Left forelimb (tissue), 1 donor: Measurements from ENCODE around the gene NFASC.

ENCODE experiments used
- DNase-seq: peaks from one replicate; pipeline ENCODE4 v3.0.0-alpha.2; 2018; ENCODE audit warnings: low spot score

The NFASC gene

GRCh38 chr1:205062895-205063294 is 192.2 kb downstream of the NFASC start:
- no peak for DNase-seq

- no peak for DNase-seq
Observed at GRCh38 chr1:205064301-205064700, 193.6 kb downstream of the NFASC start.

GRCh38 chr1:205064741-205065316 is 194.2 kb downstream of the NFASC start:
- DNase-seq = peak; percentile 45

GRCh38 chr1:205065666-205066065 is 195.0 kb downstream of the NFASC start:
- peak; percentile 38 for DNase-seq

GRCh38 chr1:205066141-205066818 is 195.6 kb downstream of the NFASC start:
- DNase-seq = peak; percentile 48

- peak; percentile 53 for DNase-seq
Observed at GRCh38 chr1:205067031-205067430, 196.4 kb downstream of the NFASC start.

- DNase-seq = peak; percentile 18
Observed at GRCh38 chr1:205068001-205068400, 197.3 kb downstream of the NFASC start.

- DNase-seq = peak; percentile 20
Observed at GRCh38 chr1:205068457-205069040, 197.9 kb downstream of the NFASC start.

GRCh38 chr1:205069371-205070125 is 198.9 kb downstream of the NFASC start:
- peak; percentile 59 for DNase-seq

- DNase-seq = peak; percentile 31
Observed at GRCh38 chr1:205071028-205071409, 200.4 kb downstream of the NFASC start.

- peak; percentile 37 for DNase-seq
Observed at GRCh38 chr1:205071801-205072200, 201.1 kb downstream of the NFASC start.

GRCh38 chr1:205072286-205072685 is 201.6 kb downstream of the NFASC start:
- DNase-seq = no peak
